Activated CD8-positive, alpha-beta T cell treated with anti-CD3 and anti-CD28 coated beads for 36 hours (primary cell): ENCODE data around the gene GGT6. TPM values are rescaled to one million over a fixed set of nuclear protein-coding genes. Genes with fewer than 3 reads are reported as not detected.

Experiments used
- ATAC-seq: fragments of 200-7000 bp; cut with Tn5 transposase; one replicate; pipeline ENCODE4 v1.10.0; 2021; ENCODE audit warnings: mild to moderate bottlenecking, moderate library complexity
- CTCF ChIA-PET: fragments of 350-600 bp; sonication (Branson Sonifier 250); formaldehyde crosslinking; loops from one replicate; lab custom pipeline; 2021; ENCODE audit warnings: antibody characterized with exemption; lab: Charles Lee
- POLR2A ChIA-PET: fragments of 350-600 bp; sonication (Branson Sonifier 250); formaldehyde crosslinking; loops from one replicate; lab custom pipeline; 2021; ENCODE audit warnings: antibody characterized with exemption; lab: Charles Lee
- DNase-seq: peaks from one replicate; pipeline ENCODE4 v3.0.0-alpha.2; 2020
- H3K27ac Mint-ChIP-seq: one replicate; pipeline ENCODE4 v1.8.0; 2021; ENCODE audit warnings: mild to moderate bottlenecking, mixed read lengths
- H3K27me3 Mint-ChIP-seq: one replicate; pipeline ENCODE4 v1.8.0; 2021; ENCODE audit warnings: mixed read lengths
- H3K36me3 Mint-ChIP-seq: one replicate; pipeline ENCODE4 v1.8.0; 2021; ENCODE audit warnings: low read depth, mixed read lengths
- H3K4me1 Mint-ChIP-seq: one replicate; pipeline ENCODE4 v1.8.0; 2021; ENCODE audit warnings: low read depth, mixed read lengths
- H3K4me3 Mint-ChIP-seq: one replicate; pipeline ENCODE4 v1.8.0; 2021; ENCODE audit warnings: mild to moderate bottlenecking, moderate library complexity, mixed read lengths
- H3K9me3 Mint-ChIP-seq: one replicate; pipeline ENCODE4 v1.8.0; 2021; ENCODE audit warnings: mixed read lengths
- CTCF ChIP-seq: fragments of 200-600 bp; IDR thresholded peaks from one replicate; pipeline ENCODE4 v1.8.0; 2022; ENCODE audit warnings: antibody characterized with exemption, mild to moderate bottlenecking
- intact Hi-C: fragments of 100-400 bp; cut with micrococcal nuclease; formaldehyde crosslinking; loops from one replicate; pipeline ENCODE4 v1.10.0; 2022
- total RNA-seq, 2 experiments: library from RNA; stranded (reverse); gene quantifications; one replicate each; pipeline ENCODE4 v1.2.3, GENCODE V29; 2021

The GGT6 gene
- total RNA-seq, 2 experiments from 2014 or later: not detected

GRCh38 chr17:4508207-4508606 lies 52.2 kb downstream of the GGT6 start:
- no peak overlapping the region for H3K27ac Mint-ChIP-seq
- peaks cover 31% of the 10 kb centered on the region for H3K4me1 Mint-ChIP-seq
- H3K36me3 Mint-ChIP-seq: no peaks in the 10 kb centered on the region
- CTCF ChIA-PET: interaction anchor here (1.2 kb wide), 1 partner anchor 59 kb away, joined by 5 read pairs; no protein-coding TSS in a partner anchor
- no peaks in the 10 kb centered on the region for H3K9me3 Mint-ChIP-seq
- no peaks in the 10 kb centered on the region for H3K27me3 Mint-ChIP-seq
- TF ChIP-seq CTCF: no peak
- DNase-seq (no peak), ATAC-seq (no peak)
- intact Hi-C loops: no loop called here
- no peak overlapping the region for H3K4me3 Mint-ChIP-seq
- POLR2A ChIA-PET: interaction anchor here (0.7 kb wide), 1 partner anchor 26 kb away, joined by 3 read pairs; no protein-coding TSS in a partner anchor

GRCh38 chr17:4507361-4508111 lies 52.8 kb downstream of the GGT6 start:
- peaks cover 4% of the 10 kb centered on the region for H3K27me3 Mint-ChIP-seq
- TF ChIP-seq CTCF: no peak
- ChIA-PET CTCF (no interaction called here), POLR2A (interaction anchor here (0.7 kb wide), 1 partner anchor 25 kb away, joined by 3 read pairs; no protein-coding TSS in a partner anchor)
- peaks cover 31% of the 10 kb centered on the region for H3K4me1 Mint-ChIP-seq
- no peak overlapping the region for H3K27ac Mint-ChIP-seq
- no peak overlapping the region for H3K4me3 Mint-ChIP-seq
- H3K36me3 Mint-ChIP-seq: no peaks in the 10 kb centered on the region
- ATAC-seq (no peak), DNase-seq (no peak)
- H3K9me3 Mint-ChIP-seq: no peaks in the 10 kb centered on the region
- intact Hi-C loops: no loop called here

Other genes with a start within 250 kb of the GGT6 start
- 10 to 100 TPM; 40.2 to 44.0 TPM for gene UBE2G1, start 193.9 kb downstream of the GGT6 start, total RNA-seq
- 10 to 100 TPM; 24.7 to 25.7 TPM for gene SPNS3, start 126.6 kb downstream of the GGT6 start, total RNA-seq
- 1 to 10 TPM in 1 of 2 experiments, under 1 TPM in 1; 0.95 to 1.2 TPM for gene SPNS2, start 61.7 kb downstream of the GGT6 start, total RNA-seq
- 100 to 1,000 TPM; 104 to 107 TPM for gene MYBBP1A, start 5.2 kb downstream of the GGT6 start, total RNA-seq
- not detected for gene SMTNL2, start 24.0 kb upstream of the GGT6 start, total RNA-seq
- gene ALOX15, start 81.1 kb upstream of the GGT6 start, total RNA-seq: not detected
- 100 to 1,000 TPM; 108 to 117 TPM for gene PELP1, start 143.6 kb upstream of the GGT6 start, total RNA-seq
- 100 to 1,000 TPM; 163 to 176 TPM for gene ARRB2, start 150.1 kb upstream of the GGT6 start, total RNA-seq
- 10 to 100 TPM; 19.0 to 23.8 TPM for gene MED11, start 170.9 kb upstream of the GGT6 start, total RNA-seq
- gene ZMYND15, start 179.3 kb upstream of the GGT6 start, total RNA-seq: not detected
- 1 to 10 TPM; 2.0 to 2.5 TPM for gene CXCL16, start 179.4 kb upstream of the GGT6 start, total RNA-seq
- gene TM4SF5, start 211.3 kb upstream of the GGT6 start, total RNA-seq: not detected
- not detected for gene VMO1, start 225.8 kb upstream of the GGT6 start, total RNA-seq
- gene GLTPD2, start 228.4 kb upstream of the GGT6 start, total RNA-seq: not detected
- gene PSMB6, start 235.6 kb upstream of the GGT6 start, total RNA-seq: 100 to 1,000 TPM; 131 to 139 TPM
- gene PLD2, start 246.6 kb upstream of the GGT6 start, total RNA-seq: 1 to 10 TPM; 6.2 to 6.8 TPM